NCI-H1436 treated with DMSO at 0.1 percent for 48 hours (cell line): ENCODE measurements around the gene FLACC1.
"Not testable (repeated sequence)": the region's sequence is repeated elsewhere in the genome, so short reads cannot be mapped to it uniquely, and the experiment has no call there.

Experiments
- DNase-seq: peaks from one replicate; lab custom pipeline; 2025; lab: John Stamatoyannopoulos, UW

The FLACC1 gene

GRCh38 chr2:201254081-201254730 lies 102.9 kb downstream of the FLACC1 start:
- DNase-seq, result no peak

- DNase-seq, result no peak
These were observed 106.4 kb downstream of the FLACC1 start for GRCh38 chr2:201250741-201251140.

GRCh38 chr2:201249889-201250288 lies 107.3 kb downstream of the FLACC1 start:
- no peak for DNase-seq

- DNase-seq, result no peak
These were observed 108.8 kb downstream of the FLACC1 start for GRCh38 chr2:201248288-201248844.

- DNase-seq, result no peak
These were observed 110.9 kb downstream of the FLACC1 start for GRCh38 chr2:201246280-201246679.

GRCh38 chr2:201244829-201245228 lies 112.3 kb downstream of the FLACC1 start:
- DNase-seq, result no peak

GRCh38 chr2:201242571-201243277 lies 114.4 kb downstream of the FLACC1 start:
- DNase-seq, result no peak

GRCh38 chr2:201239167-201239935 lies 117.8 kb downstream of the FLACC1 start:
- DNase-seq, result not testable (repeated sequence)
